Measurements from ENCODE around the gene SETBP1. TPM values are rescaled to one million over a fixed set of nuclear protein-coding genes. Genes with fewer than 3 reads are reported as not detected.

SETBP1 gene
- total RNA-seq, 4 donors from 2014 or later: 16.2 to 33.6 (median 24.4) TPM

GRCh38 chr18:44945888-44946401, 265.3 kb downstream of the SETBP1 start:
- no peak overlapping the region for H3K4me3 ChIP-seq
- peaks cover 0 to 4% (median 0%) of the 10 kb centered on the region in 4 donors for H3K4me1 ChIP-seq
- peaks cover 0 to 6% (median 0%) of the 10 kb centered on the region in 4 donors for H3K36me3 ChIP-seq
- no peak overlapping the region for H3K27ac ChIP-seq
- intact Hi-C loops (cut with DNase I; ENCODE audit: low total_unique reads) (no loop called here), in situ Hi-C loops (cut with MboI; ENCODE audit: low pct_ligation_motif_present in 1 of 4, low pct_unique_long_range_greater_than_20kb in 1 of 4, low sequenced_read_pairs in 3 of 4) (no loop called here)
- TF ChIP-seq EP300 (IDR thresholded peaks at IDR 0.05; ENCODE audit: low read depth) (no peak), CTCF (IDR thresholded peaks at IDR 0.05) (no peak), POLR2A (IDR thresholded peaks at IDR 0.05) (no peak), POLR2AphosphoS5 (IDR thresholded peaks at IDR 0.05) (no peak)
- WGBS, 2 donors (ENCODE audit: low coverage in 1 of 2): 85 to 88% methylated on average over 4 of the region's 4 CpGs
- DNase-seq: no peak
- H3K27me3 ChIP-seq: no peaks in the 10 kb centered on the region
- no peaks in the 10 kb centered on the region for H3K9me3 ChIP-seq

GRCh38 chr18:44946529-44947113, 265.9 kb downstream of the SETBP1 start:
- intact Hi-C loops (cut with DNase I; ENCODE audit: low total_unique reads): no loop called here
- 63 to 84% methylated on average over 3 to 4 of the region's 4 CpGs for WGBS, 2 donors (ENCODE audit: low coverage in 1 of 2)

GRCh38 chr18:44949967-44950366, 269.3 kb downstream of the SETBP1 start:
- WGBS, 2 donors (ENCODE audit: low coverage in 1 of 2): 91% methylated on average over 7 of the region's 7 CpGs; no CpG with 5 or more reads in 1 of the 2 donors
- intact Hi-C loops (cut with DNase I; ENCODE audit: low total_unique reads): no loop called here
- in situ Hi-C loops (cut with MboI; ENCODE audit: low pct_ligation_motif_present in 1 of 4, low pct_unique_long_range_greater_than_20kb in 1 of 4, low sequenced_read_pairs in 3 of 4): no loop called here
- Histone ChIP-seq H3K27me3 (no peaks in the 10 kb centered on the region), H3K36me3 (peaks cover 0 to 6% (median 0%) of the 10 kb centered on the region in 4 donors), H3K4me1 (no peaks in the 10 kb centered on the region), H3K27ac (no peak overlapping the region), H3K9me3 (no peaks in the 10 kb centered on the region), H3K4me3 (no peak overlapping the region)
- TF ChIP-seq CTCF (IDR thresholded peaks at IDR 0.05): no peak
- TF ChIP-seq POLR2AphosphoS5 (IDR thresholded peaks at IDR 0.05): no peak
- no peak for TF ChIP-seq EP300 (IDR thresholded peaks at IDR 0.05; ENCODE audit: low read depth)
- no peak for TF ChIP-seq POLR2A (IDR thresholded peaks at IDR 0.05)
- DNase-seq: no peak

More at GRCh38 chr18:44946529-44947113, 265.9 kb downstream of the SETBP1 start:
- Histone ChIP-seq H3K36me3 (peaks cover 0 to 6% (median 0%) of the 10 kb centered on the region in 4 donors), H3K4me3 (no peak overlapping the region), H3K27me3 (no peaks in the 10 kb centered on the region), H3K9me3 (no peaks in the 10 kb centered on the region), H3K27ac (no peak overlapping the region), H3K4me1 (peaks cover 0 to 4% (median 0%) of the 10 kb centered on the region in 4 donors)
- in situ Hi-C loops (cut with MboI; ENCODE audit: low pct_ligation_motif_present in 1 of 4, low pct_unique_long_range_greater_than_20kb in 1 of 4, low sequenced_read_pairs in 3 of 4): no loop called here
- TF ChIP-seq EP300 (IDR thresholded peaks at IDR 0.05; ENCODE audit: low read depth) (no peak), POLR2AphosphoS5 (IDR thresholded peaks at IDR 0.05) (no peak), CTCF (IDR thresholded peaks at IDR 0.05) (no peak), POLR2A (IDR thresholded peaks at IDR 0.05) (no peak)
- no peak for DNase-seq

- intact Hi-C loops (cut with DNase I; ENCODE audit: low total_unique reads): no loop called here
Measured at GRCh38 chr18:44950685-44951195, 270.1 kb downstream of the SETBP1 start.

More at GRCh38 chr18:44950685-44951195, 270.1 kb downstream of the SETBP1 start:
- no peak overlapping the region for H3K4me3 ChIP-seq
- no peaks in the 10 kb centered on the region for H3K4me1 ChIP-seq
- peaks cover 0 to 6% (median 0%) of the 10 kb centered on the region in 4 donors for H3K36me3 ChIP-seq
- 93 to 96% methylated on average over 6 to 13 of the region's 13 CpGs for WGBS, 2 donors (ENCODE audit: low coverage in 1 of 2)
- H3K9me3 ChIP-seq: no peaks in the 10 kb centered on the region
- H3K27ac ChIP-seq: no peak overlapping the region
- no peak for DNase-seq
- H3K27me3 ChIP-seq: no peaks in the 10 kb centered on the region
- no peak for TF ChIP-seq POLR2A (IDR thresholded peaks at IDR 0.05)
- TF ChIP-seq CTCF (IDR thresholded peaks at IDR 0.05): no peak
- TF ChIP-seq EP300 (IDR thresholded peaks at IDR 0.05; ENCODE audit: low read depth): no peak
- TF ChIP-seq POLR2AphosphoS5 (IDR thresholded peaks at IDR 0.05): no peak
- in situ Hi-C loops (cut with MboI; ENCODE audit: low pct_ligation_motif_present in 1 of 4, low pct_unique_long_range_greater_than_20kb in 1 of 4, low sequenced_read_pairs in 3 of 4): no loop called here
